B cell (primary cell): ENCODE measurements around the gene GRM2. TPM values are rescaled to one million over a fixed set of nuclear protein-coding genes. Genes with fewer than 3 reads are reported as not detected.

Experiments
- ATAC-seq: fragments of 200-7000 bp; cut with Tn5 transposase; one replicate; pipeline ENCODE4 v1.10.0; 2021; ENCODE audit warnings: low read depth, mild to moderate bottlenecking, moderate number of reproducible peaks, moderate library complexity
- CTCF ChIA-PET: fragments of 350-600 bp; sonication (Branson Sonifier 250); formaldehyde crosslinking; loops from one replicate; lab custom pipeline; 2021; ENCODE audit warnings: antibody characterized with exemption, inconsistent platforms; lab: Charles Lee
- POLR2A ChIA-PET: fragments of 350-600 bp; sonication (Branson Sonifier 250); formaldehyde crosslinking; loops from one replicate; lab custom pipeline; 2021; ENCODE audit warnings: antibody characterized with exemption; lab: Charles Lee
- DNase-seq: peaks from one replicate; pipeline ENCODE4 v3.0.0; 2013
- H2AFZ ChIP-seq: 2 replicates; pipeline ENCODE4 v1.6.1; 2012; ENCODE audit warnings: mild to moderate bottlenecking, low read depth, low read length; ENCODE audit not compliant: insufficient read depth, poor library complexity, severe bottlenecking
- H3K27ac ChIP-seq, 2 donors: 1 replicate in 1 of 2; 2 replicates in 1 of 2; pipeline ENCODE4 v1.5.1; 2012 to 2013; ENCODE audit warnings: low read length in 2 of 2, mild to moderate bottlenecking in 2 of 2, moderate library complexity in 1 of 2
- H3K27me3 ChIP-seq, 4 experiments: fragments of 200-600 bp in 1 of 4; sonication (generic) in 1 of 4; replicated peaks in 1 of 4; 1 replicate in 2 of 4; 2 replicates in 2 of 4; pipeline versions ENCODE4 v1.6.1 to v1.7.0; 2013 to 2016; ENCODE audit warnings: low read length in 3 of 4, mild to moderate bottlenecking in 2 of 4, mixed read lengths in 1 of 4, moderate library complexity in 1 of 4; ENCODE audit not compliant: insufficient read depth in 4 of 4, control insufficient read depth in 3 of 4; ENCODE audit errors: control extremely low read depth in 1 of 4
- H3K36me3 ChIP-seq, 2 experiments: replicated peaks in 1 of 2; 1 replicate in 1 of 2; 2 replicates in 1 of 2; pipeline versions ENCODE4 v1.6.1 to v1.7.1; 2013; ENCODE audit warnings: low read length in 1 of 2; ENCODE audit not compliant: insufficient read depth in 2 of 2, control insufficient read depth in 1 of 2; ENCODE audit errors: control extremely low read depth in 1 of 2, extremely low read depth in 1 of 2
- H3K4me1 ChIP-seq, 2 donors: fragments of 200-600 bp in 1 of 2; sonication (generic) in 1 of 2; 1 replicate in 1 of 2; 2 replicates in 1 of 2; pipeline versions ENCODE4 v1.5.1 to v1.6.1; 2013 to 2017; ENCODE audit warnings: low read length in 2 of 2; ENCODE audit not compliant: control insufficient read depth in 2 of 2, insufficient read depth in 2 of 2
- H3K4me2 ChIP-seq: replicated peaks from 2 replicates; pipeline ENCODE3; 2012; ENCODE audit warnings: mild to moderate bottlenecking, low read depth, low read length; ENCODE audit not compliant: poor library complexity, severe bottlenecking
- H3K4me3 ChIP-seq, 5 experiments: fragments of 200-600 bp in 1 of 5; sonication (generic) in 1 of 5; 1 replicate in 3 of 5; 2 replicates in 2 of 5; pipeline versions ENCODE4 v1.5.1 to v1.7.0; 2011 to 2016; ENCODE audit warnings: low read length in 4 of 5, mild to moderate bottlenecking in 4 of 5, low read depth in 2 of 5, control low read depth in 1 of 5, moderate library complexity in 1 of 5; ENCODE audit not compliant: insufficient read depth in 1 of 5; ENCODE audit errors: control extremely low read depth in 1 of 5, extremely low read depth in 1 of 5
- H3K79me2 ChIP-seq: fragments of 200-600 bp; sonication (generic); one replicate; pipeline ENCODE4 v1.6.0; 2016; ENCODE audit warnings: low read length; ENCODE audit not compliant: control insufficient read depth, insufficient read depth
- H3K9ac ChIP-seq: fragments of 200-600 bp; sonication (generic); 2 replicates; pipeline ENCODE4 v1.6.1; 2017; ENCODE audit warnings: mild to moderate bottlenecking, low read length, moderate library complexity
- H3K9me3 ChIP-seq, 3 donors: one replicate each; pipeline versions ENCODE4 v1.6.1 to v1.7.1; 2013; ENCODE audit warnings: low read length in 2 of 3; ENCODE audit not compliant: control insufficient read depth in 2 of 3, insufficient read depth in 1 of 3; ENCODE audit errors: control extremely low read depth in 1 of 3
- H4K20me1 ChIP-seq: 2 replicates; pipeline ENCODE4 v1.6.0; 2012; ENCODE audit warnings: mild to moderate bottlenecking, low read length; ENCODE audit not compliant: insufficient read depth, control insufficient read depth, poor library complexity, severe bottlenecking
- H3K27ac Mint-ChIP-seq: one replicate; pipeline ENCODE4 v1.8.0; 2021; ENCODE audit warnings: mixed read lengths
- H3K27me3 Mint-ChIP-seq: one replicate; pipeline ENCODE4 v1.8.0; 2021; ENCODE audit warnings: mixed read lengths
- H3K4me1 Mint-ChIP-seq: one replicate; pipeline ENCODE4 v1.8.0; 2021; ENCODE audit warnings: mixed read lengths
- H3K4me3 Mint-ChIP-seq: one replicate; pipeline ENCODE4 v1.8.0; 2021; ENCODE audit warnings: mixed read lengths
- H3K9me3 Mint-ChIP-seq: one replicate; pipeline ENCODE4 v1.8.0; 2022; ENCODE audit warnings: mixed read lengths; ENCODE audit not compliant: insufficient read depth
- EZH2 ChIP-seq: IDR thresholded peaks from 2 replicates; pipeline ENCODE4 v1.6.1; 2012; ENCODE audit warnings: borderline replicate concordance, low read depth, mild to moderate bottlenecking, moderate library complexity, low read length; ENCODE audit not compliant: insufficient read depth, poor library complexity, severe bottlenecking
- WGBS: methylation state at CpG from one replicate; pipeline ENCODE4 v1.1.5; 2013; ENCODE audit warnings: missing lambda C conversion rate; ENCODE audit not compliant: insufficient coverage; 5-methylcytosine and 5-hydroxymethylcytosine counted together
- intact Hi-C: fragments of 100-400 bp; cut with micrococcal nuclease; formaldehyde crosslinking; loops from one replicate; pipeline ENCODE4 v1.10.0; 2022
- polyA plus RNA-seq: library from polyadenylated mRNA; depleted of rRNA; stranded (reverse); fragments of >200 nt; gene quantifications from 2 replicates; pipeline ENCODE4 v1.2.3, GENCODE V29; 2012
- total RNA-seq, 2 donors: library from RNA; stranded (reverse); fragments of 120-200 nt in 1 of 2; gene quantifications; 1 replicate in 1 of 2; 2 replicates in 1 of 2; pipeline versions ENCODE4 v1.2.3 to v1.2.4, GENCODE V29; 2013 to 2022
- TF ChIP-seq, protein P1 (sequence below): fragments of 200-600 bp; IDR thresholded peaks from one replicate; pipeline ENCODE4 v1.8.0; 2022; ENCODE audit warnings: antibody characterized with exemption, mild to moderate bottlenecking

The GRM2 gene
- total and polyA plus RNA-seq, 2 donors (not counting 1 experiment from before 2014, with no cell fraction given) = 0.86 to 2.8 TPM

DNA sequence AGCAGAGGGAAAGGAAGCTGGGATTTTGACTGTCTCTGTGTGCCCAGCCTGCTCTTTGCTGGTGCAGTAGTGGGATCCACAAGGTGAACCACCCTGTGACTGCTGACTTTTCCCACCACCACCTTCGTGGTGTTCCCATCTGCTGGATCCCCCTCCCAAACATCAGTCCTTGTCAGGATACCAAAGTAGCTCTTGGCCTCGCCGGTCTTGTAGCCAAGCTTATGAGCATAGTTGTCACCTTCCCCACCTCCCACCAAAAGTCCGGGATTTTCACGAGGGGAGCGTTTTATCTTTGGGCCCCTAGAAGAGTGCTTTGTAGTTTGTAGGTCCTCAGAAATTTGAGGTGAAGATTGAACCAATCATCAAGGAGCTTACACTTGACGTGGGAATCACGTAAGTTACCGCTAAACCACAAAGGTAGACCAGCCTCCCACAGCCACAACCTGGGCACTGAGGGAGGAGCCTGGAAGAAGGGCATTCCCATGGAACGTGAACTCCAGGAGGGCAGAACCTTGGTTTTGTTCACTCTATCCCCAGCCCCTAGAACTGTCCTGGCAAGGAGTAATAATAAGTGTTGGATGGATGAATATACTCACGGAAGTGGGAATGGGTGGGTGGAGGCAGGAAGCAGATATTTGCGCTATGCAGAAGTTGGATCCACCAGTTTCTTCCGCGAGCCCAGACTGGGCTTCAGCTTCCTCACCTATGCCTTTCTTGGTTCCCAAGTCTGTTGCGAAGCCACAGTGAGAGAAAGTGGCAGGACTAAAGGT lies 36.6 kb upstream of the GRM2 start:
- Histone ChIP-seq H3K36me3 (peaks cover 0 to 6% of the 10 kb centered on the region in 2 experiments), H3K27me3 (no peaks in the 10 kb centered on the region), H3K9ac (peak overlapping the region; percentile 91), H4K20me1 (peaks cover 19% of the 10 kb centered on the region), H3K4me1 (peaks cover 25 to 47% of the 10 kb centered on the region in 2 donors), H3K4me2 (peak overlapping the region; percentile 96), H3K27ac (peak overlapping the region; percentile 77 to 81), H2AFZ (peak overlapping the region; percentile 95), H3K4me3 (peak overlapping the region; percentile 46 to 99 (median 96)), H3K79me2 (peaks cover 26% of the 10 kb centered on the region), H3K9me3 (no peaks in the 10 kb centered on the region)
- Mint-ChIP-seq H3K9me3 (no peaks in the 10 kb centered on the region), H3K27me3 (no peaks in the 10 kb centered on the region), H3K27ac (peak overlapping the region; percentile 92), H3K4me3 (peak overlapping the region; percentile 91), H3K4me1 (peaks cover 52% of the 10 kb centered on the region)
- no peak for ATAC-seq
- TF ChIP-seq, protein P1, sequence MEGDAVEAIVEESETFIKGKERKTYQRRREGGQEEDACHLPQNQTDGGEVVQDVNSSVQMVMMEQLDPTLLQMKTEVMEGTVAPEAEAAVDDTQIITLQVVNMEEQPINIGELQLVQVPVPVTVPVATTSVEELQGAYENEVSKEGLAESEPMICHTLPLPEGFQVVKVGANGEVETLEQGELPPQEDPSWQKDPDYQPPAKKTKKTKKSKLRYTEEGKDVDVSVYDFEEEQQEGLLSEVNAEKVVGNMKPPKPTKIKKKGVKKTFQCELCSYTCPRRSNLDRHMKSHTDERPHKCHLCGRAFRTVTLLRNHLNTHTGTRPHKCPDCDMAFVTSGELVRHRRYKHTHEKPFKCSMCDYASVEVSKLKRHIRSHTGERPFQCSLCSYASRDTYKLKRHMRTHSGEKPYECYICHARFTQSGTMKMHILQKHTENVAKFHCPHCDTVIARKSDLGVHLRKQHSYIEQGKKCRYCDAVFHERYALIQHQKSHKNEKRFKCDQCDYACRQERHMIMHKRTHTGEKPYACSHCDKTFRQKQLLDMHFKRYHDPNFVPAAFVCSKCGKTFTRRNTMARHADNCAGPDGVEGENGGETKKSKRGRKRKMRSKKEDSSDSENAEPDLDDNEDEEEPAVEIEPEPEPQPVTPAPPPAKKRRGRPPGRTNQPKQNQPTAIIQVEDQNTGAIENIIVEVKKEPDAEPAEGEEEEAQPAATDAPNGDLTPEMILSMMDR = no peak
- no peak for TF ChIP-seq EZH2
- ChIA-PET CTCF (interaction anchor here (0.8 to 10.1 kb wide), 10 partner anchors 11 to 1059 kb away, joined by 3 to 190 read pairs (median 4); partner anchors contain the start of genes CISH and DCAF1), POLR2A (interaction anchor here (1.0 to 3.4 kb wide), 2 partner anchors 170 to 171 kb away, joined by 4 to 35 read pairs; partner anchors contain the start of gene DCAF1)
- WGBS = 39% methylated on average over 9 of the region's 15 CpGs
- intact Hi-C loops = loop anchor here (2.0 to 5.0 kb wide), 2 partner anchors 17 to 1227 kb away; partner anchors contain the start of gene STIMATE
- no peak for DNase-seq
